Activated CD8-positive, alpha-beta memory T cell treated with anti-CD3 and anti-CD28 coated beads for 24 hours (primary cell): Measurements from ENCODE around the gene CCM2.

Experiments used
- DNase-seq: peaks from one replicate; pipeline ENCODE4 v3.0.0-alpha.2; 2020

The CCM2 gene

GRCh38 chr7:45000093-45001032 is at the start of gene CCM2:
Gene CCM2, plus strand, starts transcription at chr7:45000201. Its CDS starts 133 bp downstream, at chr7:45000334.
- no peak for DNase-seq

DNA sequence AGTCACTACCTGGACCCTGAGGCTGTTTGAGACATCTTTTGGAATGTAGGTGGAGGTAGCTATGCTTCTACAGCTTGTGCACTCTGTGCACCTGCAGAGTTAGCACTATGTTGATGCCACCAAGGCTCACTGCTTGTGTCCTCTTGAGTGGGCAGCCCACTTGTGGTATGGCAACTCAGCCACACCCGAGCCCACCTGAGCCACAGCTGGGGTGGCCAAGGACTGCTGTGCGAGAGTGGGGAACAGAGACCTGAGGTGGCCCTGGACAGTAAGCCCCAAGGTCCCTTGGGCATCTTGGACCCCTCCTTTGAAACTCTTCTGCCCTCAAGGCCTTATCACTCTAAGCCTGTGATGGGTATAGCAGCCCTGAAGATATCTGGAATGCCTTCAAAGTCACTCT is 46.8 kb upstream of the CCM2 start:
- DNase-seq: no peak

DNA sequence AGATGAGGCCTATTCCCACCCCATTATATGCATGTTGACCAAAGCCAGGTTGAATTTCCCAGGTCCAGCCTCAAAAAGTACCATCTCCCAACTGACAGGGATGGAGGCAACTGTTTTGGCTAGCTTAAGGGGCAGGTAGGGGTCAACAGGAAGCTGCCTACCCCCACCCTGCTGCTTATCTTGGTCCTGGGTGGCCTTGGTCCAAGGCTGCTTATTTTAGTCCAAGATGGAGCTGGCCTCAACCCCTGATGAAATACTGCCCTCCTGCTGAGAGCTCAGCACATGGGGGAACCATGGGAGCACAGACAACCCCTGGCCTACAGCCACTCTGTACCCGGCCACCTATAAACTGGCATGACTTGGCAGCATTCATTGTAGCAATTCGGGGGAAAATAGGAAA is 44.3 kb upstream of the CCM2 start:
- no peak for DNase-seq

- DNase-seq: no peak
These were observed 43.7 kb upstream of the CCM2 start for GRCh38 chr7:44956157-44956766.

GRCh38 chr7:44958645-44959344 is 41.2 kb upstream of the CCM2 start:
- DNase-seq: no peak

GRCh38 chr7:44959433-44959951 is 40.5 kb upstream of the CCM2 start:
- peak; percentile 66 for DNase-seq

DNA sequence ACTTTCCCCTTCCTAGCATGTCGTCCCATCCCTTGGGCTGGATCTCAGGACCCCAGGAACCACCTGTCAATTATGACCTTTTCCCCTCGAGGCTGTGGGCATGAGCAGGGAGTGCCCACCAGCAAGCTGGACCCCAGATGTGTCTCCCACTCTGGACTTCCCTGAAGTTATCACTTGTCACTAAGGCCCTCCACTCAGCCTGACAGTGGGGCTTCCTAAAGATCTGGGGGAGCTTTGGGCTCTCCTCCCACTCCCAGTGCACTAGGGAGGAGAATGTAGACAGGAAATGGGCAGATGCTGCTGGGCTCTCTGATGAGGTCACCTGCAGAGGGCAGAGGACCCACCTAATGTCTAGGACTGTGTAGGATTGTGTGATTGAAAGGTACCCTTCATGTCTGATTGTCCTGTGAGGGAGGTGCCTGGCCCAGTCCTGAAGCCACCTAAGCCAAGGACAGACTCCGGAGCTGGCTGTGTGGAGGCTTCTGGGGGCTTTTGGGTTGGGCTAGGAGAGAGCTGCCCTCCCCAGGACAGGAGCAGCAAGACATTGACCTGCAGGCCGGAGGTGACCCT is 39.9 kb upstream of the CCM2 start:
- peak; percentile 63 for DNase-seq

DNA sequence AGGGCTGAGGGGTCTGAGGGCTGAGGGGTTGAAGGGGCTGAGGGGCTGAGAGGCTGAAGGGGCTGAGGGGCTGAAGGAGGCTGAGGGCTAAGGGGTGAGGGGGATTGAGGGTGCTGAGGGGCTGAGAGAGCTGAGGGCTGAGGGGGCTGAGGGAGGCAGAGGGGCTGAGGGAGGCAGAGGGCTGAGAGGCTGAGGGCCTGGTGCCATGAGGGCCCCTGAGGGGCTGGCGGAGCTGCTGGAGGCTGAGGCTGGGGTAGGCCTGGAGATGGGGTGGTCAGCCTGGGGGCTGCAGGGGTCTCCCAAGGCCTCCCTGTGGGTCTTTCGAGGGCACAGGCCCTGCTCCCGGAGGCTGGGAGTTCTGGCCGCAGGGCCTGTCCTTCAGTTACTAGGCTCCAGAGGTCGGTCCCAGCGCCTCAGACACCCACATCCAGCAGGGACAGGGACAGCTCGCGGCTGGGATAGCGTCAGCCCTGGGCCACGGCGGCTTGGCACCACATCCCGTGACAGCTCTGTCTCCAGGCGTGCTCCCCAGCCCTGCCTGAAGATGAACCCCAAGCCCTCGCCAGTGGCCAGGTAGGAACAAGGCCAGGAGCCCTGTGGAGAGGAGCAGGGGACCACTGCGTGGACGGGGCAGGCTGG is 38.0 kb upstream of the CCM2 start:
- DNase-seq: peak; percentile 59

DNA sequence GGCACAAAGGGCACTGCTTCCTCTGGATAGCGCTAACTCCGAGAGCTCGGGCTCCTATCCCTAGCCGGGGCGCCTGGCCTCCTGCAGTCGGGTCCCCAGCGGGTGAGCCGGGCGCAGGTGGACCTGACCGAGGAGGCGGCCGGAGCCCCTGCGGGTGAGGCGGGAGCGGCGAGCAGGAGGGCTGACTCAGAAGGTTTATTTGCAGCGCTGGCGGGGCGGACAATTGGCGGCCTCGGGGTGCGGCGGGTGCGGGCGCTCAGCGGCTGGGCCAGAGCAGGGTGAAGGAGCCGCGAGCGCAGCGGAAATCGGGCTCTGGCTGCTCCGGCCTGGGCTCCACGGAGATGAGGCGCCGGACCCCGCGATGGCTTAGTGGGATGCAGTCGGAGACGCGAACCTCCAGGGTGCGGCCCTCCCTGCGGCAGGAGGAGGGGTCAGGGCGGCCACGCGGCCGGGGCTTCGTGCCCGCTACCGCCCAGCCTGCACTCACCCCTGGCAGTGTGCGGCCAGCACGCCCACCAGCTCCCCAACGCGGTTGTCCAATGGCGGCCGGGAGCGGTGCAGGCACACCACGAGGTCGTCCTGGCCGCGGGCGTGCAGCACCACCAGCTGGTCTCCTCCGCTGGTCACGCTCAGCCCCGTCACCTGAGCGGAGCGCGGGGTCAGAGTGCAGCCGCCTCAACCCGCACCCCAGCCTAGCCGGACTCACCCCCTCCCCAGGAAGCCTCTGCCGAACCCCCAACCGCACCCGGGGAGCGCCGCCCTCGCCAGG is 37.3 kb upstream of the CCM2 start:
- DNase-seq: no peak

DNA sequence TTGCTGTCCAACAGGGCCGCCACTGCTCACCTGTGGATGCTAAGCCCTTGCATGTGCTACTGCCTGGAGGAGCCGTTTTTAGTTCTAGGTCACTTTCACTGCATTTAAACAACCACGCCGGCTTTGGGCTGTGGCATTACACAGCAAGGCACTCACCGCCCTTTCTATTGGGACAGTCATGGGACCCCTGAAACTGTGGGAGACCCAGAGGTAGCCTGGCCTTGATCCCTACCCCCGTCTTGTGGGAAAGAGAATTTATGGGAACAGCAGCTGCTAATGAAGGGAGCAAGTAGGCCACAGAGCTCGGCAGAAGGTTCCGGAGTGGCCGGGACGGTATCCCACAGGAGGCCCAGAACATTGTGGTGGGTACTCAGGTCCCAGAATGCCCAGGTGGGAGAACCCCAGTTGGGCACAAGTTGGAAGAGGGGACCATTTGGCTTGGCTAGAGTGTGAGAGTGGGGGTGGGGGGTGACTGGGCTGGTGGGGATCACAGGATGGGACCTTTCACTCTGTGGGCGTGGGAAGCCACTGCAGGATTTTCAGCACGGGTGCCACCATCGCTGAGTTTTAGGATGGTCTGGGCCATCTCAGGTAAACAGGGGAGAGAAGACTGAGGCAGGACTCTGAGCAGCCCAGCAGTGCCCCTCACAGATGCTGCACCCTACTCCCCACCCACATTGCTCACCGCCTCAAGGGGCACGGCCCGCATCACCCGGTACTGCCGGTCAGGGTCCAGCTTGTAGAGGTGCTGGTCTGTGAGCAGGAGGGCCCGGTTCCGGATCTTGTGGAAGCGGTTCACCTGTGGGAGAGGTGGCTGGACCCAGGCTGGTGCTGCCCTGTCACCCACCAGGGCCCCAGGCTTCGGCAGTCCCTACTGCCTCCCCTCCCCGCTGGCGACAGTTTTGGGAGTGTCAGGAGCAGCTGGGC is 36.4 kb upstream of the CCM2 start:
- DNase-seq: peak; percentile 56

GRCh38 chr7:44964384-44964830 is 35.6 kb upstream of the CCM2 start:
- no peak for DNase-seq

DNA sequence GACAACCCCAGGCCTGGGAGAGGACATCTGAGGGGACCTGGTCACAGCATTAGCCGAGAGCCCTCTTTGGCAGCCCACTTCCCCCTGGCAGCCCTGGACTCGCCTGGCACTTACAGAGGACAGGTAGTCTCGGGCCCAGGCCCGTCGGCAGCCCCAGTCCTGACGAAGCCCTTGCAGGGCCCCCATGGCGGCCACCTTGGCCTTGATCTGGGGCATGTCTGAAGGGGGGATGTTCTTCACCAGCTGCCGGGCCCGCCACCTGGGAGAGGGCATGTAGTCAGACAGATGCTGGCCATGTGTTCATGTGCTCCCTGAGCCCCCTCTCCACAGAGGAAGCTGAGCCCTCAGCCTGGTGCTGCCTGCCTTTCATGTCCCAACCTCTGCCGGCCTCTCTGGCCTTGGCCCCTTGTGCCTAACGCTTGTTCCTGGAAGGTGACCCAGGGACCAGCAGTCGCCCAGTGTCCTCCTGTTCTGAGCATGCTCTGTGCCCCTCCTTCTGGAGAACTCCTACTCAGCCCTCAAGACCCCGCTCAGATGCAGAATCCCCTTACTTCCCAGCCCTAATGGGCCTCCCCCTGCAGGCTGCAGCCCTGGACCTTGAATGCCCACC is 35.1 kb upstream of the CCM2 start:
- peak; percentile 61 for DNase-seq

- peak; percentile 52 for DNase-seq
These were observed 34.5 kb upstream of the CCM2 start for GRCh38 chr7:44965441-44965903.

DNA sequence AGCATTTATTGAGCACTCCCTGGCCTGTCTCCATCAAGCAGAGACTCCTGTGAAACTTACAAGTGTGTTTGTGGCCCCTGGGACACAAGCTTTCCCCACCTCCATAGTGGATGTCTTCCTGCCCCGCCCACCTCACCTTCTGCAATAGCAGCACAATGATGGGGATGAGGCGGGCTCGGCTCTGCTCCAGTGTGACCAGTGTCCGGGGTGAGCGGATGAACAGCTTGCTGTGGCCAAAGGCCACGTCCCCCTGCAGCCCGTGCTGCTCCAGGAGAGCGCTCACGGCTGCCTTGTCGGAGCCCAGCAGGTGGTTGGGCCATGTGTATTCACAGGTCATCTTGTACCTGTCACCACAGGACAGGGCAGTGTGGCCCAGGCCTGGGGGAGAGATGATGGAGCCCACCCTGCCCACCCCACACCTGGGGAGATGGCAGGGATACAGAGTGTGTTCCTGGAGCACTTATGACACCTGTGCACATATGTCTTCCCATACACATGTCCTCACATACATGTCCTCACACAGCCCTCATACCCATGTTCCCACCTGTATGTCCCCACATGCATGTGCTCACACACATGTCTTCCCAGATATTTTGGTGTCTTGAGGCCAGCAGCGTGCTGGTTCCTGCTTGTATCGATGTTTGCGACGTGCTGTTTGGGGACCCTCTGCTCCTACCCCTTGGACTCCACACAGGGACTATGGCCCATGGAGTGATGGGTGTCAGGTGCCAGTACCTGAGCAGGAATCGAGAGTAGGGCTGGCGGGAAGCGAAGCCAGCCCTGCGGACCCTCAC is 33.9 kb upstream of the CCM2 start:
- peak; percentile 56 for DNase-seq

DNA sequence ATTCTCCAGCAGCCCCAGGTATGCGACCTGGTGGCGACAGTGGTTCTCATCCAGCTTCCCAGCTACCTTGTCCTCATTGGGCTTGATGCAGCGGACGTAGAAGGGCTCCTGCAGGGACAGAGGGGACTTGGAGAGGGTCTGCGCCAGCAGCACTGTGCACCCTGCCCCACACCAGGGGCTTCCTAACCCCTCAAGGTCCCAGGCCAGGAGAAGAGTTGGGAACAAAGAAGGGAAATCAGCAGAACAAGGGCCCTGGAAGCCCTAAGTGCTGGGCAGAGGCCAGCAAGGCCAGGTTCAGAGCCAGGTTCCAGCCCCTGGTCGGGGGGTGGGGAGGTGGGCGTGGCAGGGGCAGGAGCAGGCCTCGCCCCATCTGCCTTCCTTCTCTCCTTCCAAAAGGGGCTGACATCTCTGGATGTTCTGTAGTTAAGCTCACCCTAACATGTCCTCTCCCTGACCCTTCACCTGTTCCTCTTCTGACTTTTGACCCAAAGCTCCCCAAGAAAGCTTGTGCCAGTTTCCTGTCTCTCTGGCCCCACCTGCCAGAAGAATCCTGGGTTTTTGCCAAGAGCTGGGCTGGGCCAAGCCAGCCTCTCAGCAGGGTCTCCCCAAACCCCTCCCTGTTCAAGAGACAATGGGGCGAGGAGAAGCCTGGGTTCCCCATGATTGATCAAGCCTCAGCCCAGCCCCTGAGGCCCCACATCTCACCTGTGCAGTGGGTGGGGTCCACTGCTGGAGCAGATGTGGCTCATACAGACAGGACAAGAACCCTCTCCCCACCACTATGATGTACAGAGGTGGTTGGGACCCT is 33.1 kb upstream of the CCM2 start:
- DNase-seq: no peak

DNA sequence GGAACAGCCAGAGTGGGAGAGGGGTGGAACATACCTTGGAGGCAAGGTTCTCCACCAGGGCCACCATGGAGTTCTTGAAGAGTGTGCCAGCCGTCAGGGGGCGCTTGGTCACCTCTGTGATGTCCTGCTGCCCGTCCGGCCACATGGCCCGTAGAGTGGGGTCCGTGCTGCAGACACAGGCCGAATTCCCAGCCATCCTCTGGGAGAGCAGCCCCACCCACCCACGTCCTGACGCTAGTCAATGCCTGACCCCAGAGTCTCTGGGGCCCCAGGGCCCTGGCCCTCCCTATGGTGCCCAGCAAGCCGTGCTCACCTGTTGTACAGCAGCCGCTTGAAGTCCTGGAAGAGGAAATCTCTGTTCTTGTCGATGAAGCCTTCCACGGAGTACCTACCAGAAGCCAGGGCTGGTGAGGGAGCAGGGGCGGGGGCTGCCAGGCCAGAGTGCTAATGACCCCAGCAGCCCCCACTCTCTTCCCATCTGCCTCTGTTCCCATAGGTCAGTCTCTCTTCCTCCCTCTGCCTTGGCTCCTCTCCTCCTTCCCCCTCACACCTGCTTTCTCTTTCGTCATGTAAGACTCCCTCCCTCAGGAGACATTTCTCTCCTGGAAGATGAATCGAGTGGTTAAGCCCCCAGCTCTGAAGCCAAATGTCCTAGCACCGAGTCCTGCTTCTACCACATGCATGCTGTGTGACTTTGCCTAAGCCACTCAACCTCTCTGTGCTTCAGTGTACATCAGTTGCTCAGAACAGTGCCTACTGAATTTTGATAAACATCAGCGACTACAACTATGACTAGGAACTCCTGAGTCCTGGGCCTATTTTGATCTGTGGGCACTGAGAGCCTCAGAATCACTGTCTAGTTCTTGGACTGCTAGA is 32.2 kb upstream of the CCM2 start:
- no peak for DNase-seq

- no peak for DNase-seq
These were observed 30.8 kb upstream of the CCM2 start for GRCh38 chr7:44969049-44969700.
